HepG2 (cell line): ENCODE data around the gene ZNF526. TPM values are rescaled to one million over a fixed set of nuclear protein-coding genes. Genes with fewer than 3 reads are reported as not detected.

ENCODE experiments used
- BCL6 ChIP-seq: IDR thresholded peaks from 2 replicates; pipeline ENCODE4 v1.6.1; 2016; ENCODE audit warnings: missing genetic modification reagents, missing compliant biosample characterization
- HOXA5 ChIP-seq: sonication (generic); formaldehyde crosslinking; IDR thresholded peaks from 2 replicates; pipeline ENCODE4 v1.4.0; 2020; ENCODE audit warnings: missing genetic modification reagents
- JUND ChIP-seq: sonication (generic); formaldehyde crosslinking; IDR thresholded peaks from 2 replicates; pipeline ENCODE4 v1.8.0; 2022; ENCODE audit warnings: mild to moderate bottlenecking, missing genetic modification reagents
- KDM4B ChIP-seq: sonication (generic); formaldehyde crosslinking; IDR thresholded peaks from 2 replicates; pipeline ENCODE4 v1.4.0; 2020; ENCODE audit warnings: missing genetic modification reagents
- KLF15 ChIP-seq: sonication (generic); formaldehyde crosslinking; IDR thresholded peaks from 2 replicates; pipeline ENCODE4 v1.8.1; 2023; ENCODE audit warnings: borderline replicate concordance, mild to moderate bottlenecking, inconsistent platforms, missing genetic modification reagents, mixed read lengths
- NCOR1 ChIP-seq: fragments of 200-600 bp; sonication (generic); IDR thresholded peaks from 2 replicates; pipeline ENCODE4 v1.7.0; 2017; ENCODE audit warnings: antibody characterized with exemption, low read length, borderline replicate concordance
- NFIC ChIP-seq: IDR thresholded peaks from 2 replicates; pipeline ENCODE4 v1.6.1; 2012; ENCODE audit warnings: mild to moderate bottlenecking, low read length, inconsistent platforms
- NFKBIZ ChIP-seq: IDR thresholded peaks from 2 replicates; pipeline ENCODE4 v1.6.1; 2018; ENCODE audit warnings: missing genetic modification reagents, missing compliant biosample characterization
- RBAK ChIP-seq: sonication (generic); formaldehyde crosslinking; IDR thresholded peaks from 2 replicates; pipeline ENCODE4 v1.5.1; 2020; ENCODE audit warnings: mild to moderate bottlenecking, missing genetic modification reagents
- RBFOX2 ChIP-seq: fragments of 200-400 bp; formaldehyde crosslinking; IDR thresholded peaks from 2 replicates; pipeline ENCODE4 v1.6.1; 2017; ENCODE audit warnings: low read depth, mild to moderate bottlenecking, low read length
- RNF2 ChIP-seq: fragments of 450-650 bp; conservative IDR thresholded peaks from 2 replicates; pipeline ENCODE4 v1.6.1; 2016; ENCODE audit warnings: low read depth
- SMAD9 ChIP-seq: sonication (generic); formaldehyde crosslinking; IDR thresholded peaks from 2 replicates; pipeline ENCODE4 v1.5.1; 2020; ENCODE audit warnings: mild to moderate bottlenecking, missing genetic modification reagents
- SRF ChIP-seq: IDR thresholded peaks from 2 replicates; pipeline ENCODE4 v1.6.1; 2011; ENCODE audit warnings: mild to moderate bottlenecking, low read depth, low read length, moderate library complexity
- THAP11 ChIP-seq: IDR thresholded peaks from 2 replicates; pipeline ENCODE4 v1.6.1; 2016; ENCODE audit warnings: missing biosample characterization, missing genetic modification reagents
- TMF1 ChIP-seq: sonication (generic); formaldehyde crosslinking; IDR thresholded peaks from 2 replicates; pipeline ENCODE4 v1.8.1; 2022; ENCODE audit warnings: low read depth, missing genetic modification reagents
- U2AF2 ChIP-seq: fragments of 200-400 bp; formaldehyde crosslinking; IDR thresholded peaks from 2 replicates; pipeline ENCODE4 v1.6.1; 2017; ENCODE audit warnings: low read depth, mild to moderate bottlenecking, low read length
- YEATS2 ChIP-seq: sonication (generic); formaldehyde crosslinking; IDR thresholded peaks from 2 replicates; pipeline ENCODE4 v1.4.0; 2020; ENCODE audit warnings: missing genetic modification reagents, borderline replicate concordance
- ZBTB7B ChIP-seq: sonication (generic); formaldehyde crosslinking; IDR thresholded peaks from 2 replicates; pipeline ENCODE4 v1.4.0; 2020; ENCODE audit warnings: missing genetic modification reagents
- ZBTB8A ChIP-seq: sonication (generic); formaldehyde crosslinking; IDR thresholded peaks from 2 replicates; pipeline ENCODE4 v1.4.0; 2020; ENCODE audit warnings: mild to moderate bottlenecking, low read depth, missing genetic modification reagents, borderline replicate concordance
- ZFP36L2 ChIP-seq: sonication (generic); formaldehyde crosslinking; IDR thresholded peaks from 2 replicates; pipeline ENCODE4 v1.4.0; 2020; ENCODE audit warnings: missing genetic modification reagents
- ZNF10 ChIP-seq: sonication (generic); formaldehyde crosslinking; IDR thresholded peaks from 2 replicates; pipeline ENCODE4 v1.4.0; 2020; ENCODE audit warnings: mild to moderate bottlenecking, low read depth, missing genetic modification reagents, borderline replicate concordance
- ZNF101 ChIP-seq: sonication (generic); formaldehyde crosslinking; IDR thresholded peaks from 2 replicates; pipeline ENCODE4 v1.4.0; 2020; ENCODE audit warnings: mild to moderate bottlenecking, low read depth, missing genetic modification reagents, borderline replicate concordance
- ZNF136 ChIP-seq: sonication (generic); formaldehyde crosslinking; IDR thresholded peaks from 2 replicates; pipeline ENCODE4 v1.8.1; 2022; ENCODE audit warnings: low read depth, mild to moderate bottlenecking, moderate library complexity, missing genetic modification reagents
- ZNF207 ChIP-seq: fragments of 450-650 bp; IDR thresholded peaks from 2 replicates; pipeline ENCODE4 v1.6.1; 2016; ENCODE audit warnings: antibody characterized with exemption, borderline replicate concordance
- ZNF607 ChIP-seq: sonication (generic); formaldehyde crosslinking; IDR thresholded peaks from 2 replicates; pipeline ENCODE4 v1.5.1; 2020; ENCODE audit warnings: missing genetic modification reagents, mild to moderate bottlenecking, borderline replicate concordance
- ZNF772 ChIP-seq: sonication (generic); formaldehyde crosslinking; IDR thresholded peaks from 2 replicates; pipeline ENCODE4 v1.5.0; 2020; ENCODE audit warnings: mild to moderate bottlenecking, missing genetic modification reagents
- polyA plus RNA-seq, 8 experiments: library from polyadenylated mRNA; depleted of rRNA in 3 of 8; stranded (reverse) in 7 of 8; unstranded in 1 of 8; fragments of >200 nt; fragmentation: Illumina TruSeq in 4 of 8; extraction: Trizol in 4 of 8; gene quantifications; 2 replicates each; pipeline versions ENCODE4 v1.2.1 to v1.2.3, GENCODE V29; 2011 to 2016; ENCODE audit warnings: low read depth in 4 of 8, missing spikeins in 1 of 8, mixed read lengths in 1 of 8; ENCODE audit not compliant: insufficient read depth in 1 of 8
- total RNA-seq, 5 experiments: library from RNA; depleted of rRNA; stranded (reverse); fragments of >200 nt; fragmentation: Illumina TruSeq; extraction: Trizol; gene quantifications; 2 replicates each; pipeline ENCODE4 v1.2.3, GENCODE V29; 2016; ENCODE audit warnings: low read depth in 1 of 5
- TF ChIP-seq, protein P1 (sequence below): IDR thresholded peaks from 2 replicates; pipeline ENCODE4 v1.6.1; 2018; ENCODE audit warnings: missing genetic modification reagents
- TF ChIP-seq, protein P2 (sequence below): sonication (generic); formaldehyde crosslinking; IDR thresholded peaks from 2 replicates; pipeline ENCODE4 v1.4.0; 2020; ENCODE audit warnings: mild to moderate bottlenecking, low read depth, missing genetic modification reagents
- TF ChIP-seq, protein P3 (sequence below): sonication (generic); formaldehyde crosslinking; IDR thresholded peaks from 2 replicates; pipeline ENCODE4 v1.4.0; 2020; ENCODE audit warnings: missing genetic modification reagents
- TF ChIP-seq, protein P4 (sequence below): fragments of 450-650 bp; IDR thresholded peaks from 2 replicates; pipeline ENCODE4 v1.6.1; 2016

The ZNF526 gene
- total and polyA plus RNA-seq, 2 of the 13 experiments (the other 11 are each of a cell fraction or from before 2014, with no cell fraction given) = 3.3 to 8.4 TPM

DNA sequence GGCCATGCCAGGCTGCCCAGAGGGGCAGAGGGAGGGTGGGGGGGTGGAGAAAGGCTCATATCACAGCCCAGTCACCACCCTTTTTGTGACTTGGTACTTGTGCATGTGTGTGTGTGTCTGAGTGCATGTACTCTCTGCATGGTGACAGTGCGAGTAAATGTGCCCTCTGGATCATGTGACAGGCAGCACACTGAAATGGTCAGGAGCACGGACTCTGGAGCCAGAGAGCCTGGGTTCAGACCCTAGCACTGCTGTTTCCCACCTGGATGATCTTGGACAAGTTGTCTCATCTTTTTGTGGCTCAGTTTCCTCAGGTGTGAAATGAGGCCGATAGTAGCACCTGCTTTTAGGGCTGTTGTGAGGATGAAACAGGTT lies 50.9 kb downstream of the ZNF526 start (continued):
- TF ChIP-seq RNF2 (no peak), NFKBIZ (CRISPR knock-in tag) (no peak), ZNF136 (no peak), KDM4B (no peak), JUND (CRISPR knock-in tag) (no peak), RBFOX2 (no peak), ZNF10 (CRISPR knock-in tag) (no peak), ZNF207 (no peak), BCL6 (CRISPR knock-in tag) (no peak), THAP11 (CRISPR knock-in tag) (no peak; the same call in 1 of the 2 replicates), YEATS2 (CRISPR knock-in tag) (no peak), NCOR1 (no peak), ZNF101 (CRISPR knock-in tag) (no peak), SRF (no peak), U2AF2 (no peak), ZNF607 (no peak), ZNF772 (CRISPR knock-in tag) (no peak), KLF15 (CRISPR knock-in tag) (no peak), HOXA5 (no peak), ZBTB8A (CRISPR knock-in tag) (no peak), SMAD9 (no peak), ZBTB7B (CRISPR knock-in tag) (no peak), ZFP36L2 (CRISPR knock-in tag) (no peak), NFIC (no peak), RBAK (CRISPR knock-in tag) (no peak), TMF1 (CRISPR knock-in tag) (no peak)
- TF ChIP-seq, protein P1, sequence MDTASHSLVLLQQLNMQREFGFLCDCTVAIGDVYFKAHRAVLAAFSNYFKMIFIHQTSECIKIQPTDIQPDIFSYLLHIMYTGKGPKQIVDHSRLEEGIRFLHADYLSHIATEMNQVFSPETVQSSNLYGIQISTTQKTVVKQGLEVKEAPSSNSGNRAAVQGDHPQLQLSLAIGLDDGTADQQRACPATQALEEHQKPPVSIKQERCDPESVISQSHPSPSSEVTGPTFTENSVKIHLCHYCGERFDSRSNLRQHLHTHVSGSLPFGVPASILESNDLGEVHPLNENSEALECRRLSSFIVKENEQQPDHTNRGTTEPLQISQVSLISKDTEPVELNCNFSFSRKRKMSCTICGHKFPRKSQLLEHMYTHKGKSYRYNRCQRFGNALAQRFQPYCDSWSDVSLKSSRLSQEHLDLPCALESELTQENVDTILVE (CRISPR knock-in tag) = no peak
- TF ChIP-seq, protein P2, sequence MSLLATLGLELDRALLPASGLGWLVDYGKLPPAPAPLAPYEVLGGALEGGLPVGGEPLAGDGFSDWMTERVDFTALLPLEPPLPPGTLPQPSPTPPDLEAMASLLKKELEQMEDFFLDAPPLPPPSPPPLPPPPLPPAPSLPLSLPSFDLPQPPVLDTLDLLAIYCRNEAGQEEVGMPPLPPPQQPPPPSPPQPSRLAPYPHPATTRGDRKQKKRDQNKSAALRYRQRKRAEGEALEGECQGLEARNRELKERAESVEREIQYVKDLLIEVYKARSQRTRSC = no peak
- TF ChIP-seq, protein P3, sequence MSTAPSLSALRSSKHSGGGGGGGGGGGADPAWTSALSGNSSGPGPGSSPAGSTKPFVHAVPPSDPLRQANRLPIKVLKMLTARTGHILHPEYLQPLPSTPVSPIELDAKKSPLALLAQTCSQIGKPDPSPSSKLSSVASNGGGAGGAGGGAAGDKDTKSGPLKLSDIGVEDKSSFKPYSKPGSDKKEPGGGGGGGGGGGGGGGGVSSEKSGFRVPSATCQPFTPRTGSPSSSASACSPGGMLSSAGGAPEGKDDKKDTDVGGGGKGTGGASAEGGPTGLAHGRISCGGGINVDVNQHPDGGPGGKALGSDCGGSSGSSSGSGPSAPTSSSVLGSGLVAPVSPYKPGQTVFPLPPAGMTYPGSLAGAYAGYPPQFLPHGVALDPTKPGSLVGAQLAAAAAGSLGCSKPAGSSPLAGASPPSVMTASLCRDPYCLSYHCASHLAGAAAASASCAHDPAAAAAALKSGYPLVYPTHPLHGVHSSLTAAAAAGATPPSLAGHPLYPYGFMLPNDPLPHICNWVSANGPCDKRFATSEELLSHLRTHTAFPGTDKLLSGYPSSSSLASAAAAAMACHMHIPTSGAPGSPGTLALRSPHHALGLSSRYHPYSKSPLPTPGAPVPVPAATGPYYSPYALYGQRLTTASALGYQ (CRISPR knock-in tag) = no peak
- TF ChIP-seq, protein P4, sequence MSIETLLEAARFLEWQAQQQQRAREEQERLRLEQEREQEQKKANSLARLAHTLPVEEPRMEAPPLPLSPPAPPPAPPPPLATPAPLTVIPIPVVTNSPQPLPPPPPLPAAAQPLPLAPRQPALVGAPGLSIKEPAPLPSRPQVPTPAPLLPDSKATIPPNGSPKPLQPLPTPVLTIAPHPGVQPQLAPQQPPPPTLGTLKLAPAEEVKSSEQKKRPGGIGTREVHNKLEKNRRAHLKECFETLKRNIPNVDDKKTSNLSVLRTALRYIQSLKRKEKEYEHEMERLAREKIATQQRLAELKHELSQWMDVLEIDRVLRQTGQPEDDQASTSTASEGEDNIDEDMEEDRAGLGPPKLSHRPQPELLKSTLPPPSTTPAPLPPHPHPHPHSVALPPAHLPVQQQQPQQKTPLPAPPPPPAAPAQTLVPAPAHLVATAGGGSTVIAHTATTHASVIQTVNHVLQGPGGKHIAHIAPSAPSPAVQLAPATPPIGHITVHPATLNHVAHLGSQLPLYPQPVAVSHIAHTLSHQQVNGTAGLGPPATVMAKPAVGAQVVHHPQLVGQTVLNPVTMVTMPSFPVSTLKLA = no peak
